ENCODE results near the gene MEF2B.

GRCh38 chr19:19103167-19103566, 66.9 kb downstream of the MEF2B start:
- TF ChIP-seq CTCF (IDR thresholded peaks at IDR 0.05; ENCODE audit: insufficient read depth, low read length, poor library complexity, severe bottlenecking) (no peak), EZH2phosphoT487 (conservative IDR thresholded peaks at IDR 0.05; ENCODE audit: low read length) (no peak)

Data from SU-DHL-6 (cell line).